ENCODE data around the gene AOPEP. TPM values are rescaled to one million over a fixed set of nuclear protein-coding genes. Genes with fewer than 3 reads are reported as not detected.

The AOPEP gene
- total RNA-seq, 1 donor from 2014 or later, result 175 TPM

GRCh38 chr9:94931740-94932139 lies 205.2 kb downstream of the AOPEP start:
- Histone ChIP-seq H3K27ac (replicated peaks) (peak overlapping the region; percentile 77), H3K36me3 (no peaks in the 10 kb centered on the region), H3K4me3 (no peak overlapping the region), H3K9me3 (replicated peaks) (no peaks in the 10 kb centered on the region), H3K27me3 (ENCODE audit: low read depth) (no peaks in the 10 kb centered on the region), H3K4me1 (peaks cover 48% of the 10 kb centered on the region)
- DNase-seq, result no peak
- TF ChIP-seq, protein P1, sequence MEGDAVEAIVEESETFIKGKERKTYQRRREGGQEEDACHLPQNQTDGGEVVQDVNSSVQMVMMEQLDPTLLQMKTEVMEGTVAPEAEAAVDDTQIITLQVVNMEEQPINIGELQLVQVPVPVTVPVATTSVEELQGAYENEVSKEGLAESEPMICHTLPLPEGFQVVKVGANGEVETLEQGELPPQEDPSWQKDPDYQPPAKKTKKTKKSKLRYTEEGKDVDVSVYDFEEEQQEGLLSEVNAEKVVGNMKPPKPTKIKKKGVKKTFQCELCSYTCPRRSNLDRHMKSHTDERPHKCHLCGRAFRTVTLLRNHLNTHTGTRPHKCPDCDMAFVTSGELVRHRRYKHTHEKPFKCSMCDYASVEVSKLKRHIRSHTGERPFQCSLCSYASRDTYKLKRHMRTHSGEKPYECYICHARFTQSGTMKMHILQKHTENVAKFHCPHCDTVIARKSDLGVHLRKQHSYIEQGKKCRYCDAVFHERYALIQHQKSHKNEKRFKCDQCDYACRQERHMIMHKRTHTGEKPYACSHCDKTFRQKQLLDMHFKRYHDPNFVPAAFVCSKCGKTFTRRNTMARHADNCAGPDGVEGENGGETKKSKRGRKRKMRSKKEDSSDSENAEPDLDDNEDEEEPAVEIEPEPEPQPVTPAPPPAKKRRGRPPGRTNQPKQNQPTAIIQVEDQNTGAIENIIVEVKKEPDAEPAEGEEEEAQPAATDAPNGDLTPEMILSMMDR (IDR thresholded peaks at IDR 0.05; ENCODE audit: borderline replicate concordance), result no peak
- intact Hi-C loops (cut with micrococcal nuclease), result no loop called here

DNA sequence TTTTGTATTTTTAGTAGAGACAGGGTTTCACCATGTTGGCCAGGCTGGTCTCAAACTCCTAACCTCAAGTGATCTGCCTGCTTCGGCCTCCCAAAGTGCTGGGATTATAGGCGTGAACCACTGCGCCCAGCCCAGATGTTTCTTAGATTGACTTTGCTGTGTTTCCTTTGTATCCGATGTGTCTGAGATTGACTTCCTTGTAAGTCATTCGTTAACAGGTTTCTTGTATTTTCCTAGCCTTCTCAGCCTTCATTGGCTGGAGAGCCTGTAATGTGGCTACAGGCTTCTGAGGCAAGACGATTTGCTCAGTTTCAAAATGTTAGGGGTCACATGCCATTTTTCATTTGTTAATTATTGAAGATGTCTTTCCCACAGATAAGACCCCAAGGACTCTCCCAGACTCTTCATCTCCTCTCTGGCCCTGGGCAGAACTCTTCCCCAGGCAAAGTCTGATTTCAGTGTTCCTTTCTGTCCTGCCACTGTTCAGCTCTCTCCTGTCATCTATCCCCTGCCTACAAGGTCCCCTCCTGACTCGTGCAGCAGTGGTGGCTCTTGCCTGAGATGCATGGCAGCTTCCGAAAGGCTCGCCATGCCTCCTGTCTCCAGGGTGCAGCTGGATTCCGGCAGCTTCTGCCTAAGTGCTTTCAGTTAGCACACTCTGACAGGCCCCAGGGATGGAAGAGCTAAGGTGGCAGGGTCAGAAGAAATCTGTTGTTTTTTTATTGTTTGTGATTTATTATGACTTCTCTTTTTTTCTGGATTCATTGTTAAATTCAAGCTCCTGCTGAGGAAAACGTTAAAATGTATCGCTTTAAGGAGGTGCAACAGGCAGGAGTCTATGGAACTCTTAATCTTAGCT lies 206.4 kb downstream of the AOPEP start:
- H3K4me3 ChIP-seq, result no peak overlapping the region
- DNase-seq, result no peak
- intact Hi-C loops (cut with micrococcal nuclease), result no loop called here
- H3K9me3 ChIP-seq (replicated peaks), result no peaks in the 10 kb centered on the region
- H3K27ac ChIP-seq (replicated peaks), result peak overlapping the region; percentile 77
- no peaks in the 10 kb centered on the region for H3K36me3 ChIP-seq
- TF ChIP-seq, protein P1 (IDR thresholded peaks at IDR 0.05; ENCODE audit: borderline replicate concordance), result no peak
- no peaks in the 10 kb centered on the region for H3K27me3 ChIP-seq (ENCODE audit: low read depth)
- peaks cover 60% of the 10 kb centered on the region for H3K4me1 ChIP-seq

DNA sequence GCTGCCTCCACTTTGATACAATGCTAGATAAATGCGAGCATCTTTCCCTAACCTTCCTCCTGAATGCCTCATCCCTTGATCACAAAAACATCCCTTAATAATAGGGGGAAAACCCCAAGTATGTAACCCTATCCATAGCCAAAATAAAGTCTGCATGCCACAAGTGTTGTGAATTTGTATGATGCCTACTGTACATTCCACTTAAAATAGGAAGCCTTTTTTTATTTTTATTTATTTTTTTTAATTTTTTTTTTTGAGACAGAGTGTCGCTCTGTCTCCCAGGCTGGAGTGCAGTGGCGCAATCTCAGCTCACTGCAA lies 207.0 kb downstream of the AOPEP start:
- TF ChIP-seq, protein P1 (IDR thresholded peaks at IDR 0.05; ENCODE audit: borderline replicate concordance), result no peak
- no peak for DNase-seq
- peaks cover 59% of the 10 kb centered on the region for H3K4me1 ChIP-seq
- no peak overlapping the region for H3K4me3 ChIP-seq
- intact Hi-C loops (cut with micrococcal nuclease), result no loop called here
- no peaks in the 10 kb centered on the region for H3K27me3 ChIP-seq (ENCODE audit: low read depth)
- H3K27ac ChIP-seq (replicated peaks), result no peak overlapping the region
- H3K36me3 ChIP-seq, result no peaks in the 10 kb centered on the region
- no peaks in the 10 kb centered on the region for H3K9me3 ChIP-seq (replicated peaks)

DNA sequence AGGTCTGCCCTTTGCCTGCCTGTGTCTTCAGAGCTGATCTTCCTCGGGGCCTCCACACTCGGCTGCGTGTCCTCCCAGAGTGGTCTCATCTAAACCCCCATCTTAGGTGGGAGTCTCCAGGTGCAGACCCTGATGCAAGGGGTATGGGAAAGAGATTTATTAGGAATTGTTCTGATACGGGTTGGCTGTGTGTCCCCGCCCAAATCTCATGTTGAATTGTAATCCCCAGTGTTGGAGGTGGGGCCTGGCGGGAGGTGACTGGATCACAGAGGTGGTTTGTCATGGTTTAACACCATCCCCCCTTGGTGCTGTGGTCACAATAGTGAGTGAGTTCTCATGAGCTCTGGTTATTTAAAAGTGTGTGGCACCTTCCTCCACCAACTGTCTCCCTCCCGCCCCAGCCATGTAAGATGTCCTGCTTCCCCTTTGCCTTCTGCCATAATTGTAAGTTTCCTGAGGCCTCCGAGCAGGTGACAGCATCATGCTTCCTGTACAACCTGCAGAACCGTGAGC lies 208.4 kb downstream of the AOPEP start:
- no peaks in the 10 kb centered on the region for H3K9me3 ChIP-seq (replicated peaks)
- no peak overlapping the region for H3K4me3 ChIP-seq
- no peaks in the 10 kb centered on the region for H3K36me3 ChIP-seq
- no peak for DNase-seq
- peaks cover 45% of the 10 kb centered on the region for H3K4me1 ChIP-seq
- TF ChIP-seq, protein P1 (IDR thresholded peaks at IDR 0.05; ENCODE audit: borderline replicate concordance), result no peak
- peak overlapping the region; percentile 13 for H3K27ac ChIP-seq (replicated peaks)
- intact Hi-C loops (cut with micrococcal nuclease), result no loop called here
- H3K27me3 ChIP-seq (ENCODE audit: low read depth), result no peaks in the 10 kb centered on the region

DNA sequence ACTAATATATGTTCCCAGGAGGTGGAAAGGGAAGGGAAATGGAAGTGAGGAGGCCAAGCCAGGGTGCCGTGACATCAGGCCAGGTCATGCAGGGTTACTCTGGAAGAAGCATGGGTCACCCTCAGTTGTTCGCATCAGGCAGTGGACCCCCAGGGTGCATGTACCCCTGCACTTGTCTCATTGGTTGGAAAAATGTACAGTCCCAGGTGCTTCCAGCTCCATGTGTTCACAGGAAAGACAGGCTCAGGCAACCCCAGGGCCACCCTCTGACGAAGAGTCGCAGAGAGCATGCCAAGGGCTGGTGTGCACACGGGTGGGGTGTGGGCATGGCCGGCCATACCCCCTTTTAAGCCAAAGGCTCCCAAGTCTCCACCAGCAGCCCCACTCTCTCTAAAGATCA lies 208.9 kb downstream of the AOPEP start:
- intact Hi-C loops (cut with micrococcal nuclease), result no loop called here

More for the DNA sequence above, 208.9 kb downstream of the AOPEP start:
- no peaks in the 10 kb centered on the region for H3K36me3 ChIP-seq
- H3K27me3 ChIP-seq (ENCODE audit: low read depth), result no peaks in the 10 kb centered on the region
- H3K9me3 ChIP-seq (replicated peaks), result no peaks in the 10 kb centered on the region
- DNase-seq, result no peak
- no peak overlapping the region for H3K4me3 ChIP-seq
- TF ChIP-seq, protein P1 (IDR thresholded peaks at IDR 0.05; ENCODE audit: borderline replicate concordance), result no peak
- peaks cover 40% of the 10 kb centered on the region for H3K4me1 ChIP-seq
- H3K27ac ChIP-seq (replicated peaks), result no peak overlapping the region
